ENCODE results near the gene MBTPS2.
"Not testable (repeated sequence)": the region's sequence is repeated elsewhere in the genome, so short reads cannot be mapped to it uniquely, and the experiment has no call there.

The MBTPS2 gene

GRCh38 chrX:21811832-21812231 is 27.6 kb upstream of the MBTPS2 start:
- no peak for TF ChIP-seq ZFX (IDR thresholded peaks at IDR 0.05; ENCODE audit: borderline replicate concordance)
- TF ChIP-seq, protein P1, sequence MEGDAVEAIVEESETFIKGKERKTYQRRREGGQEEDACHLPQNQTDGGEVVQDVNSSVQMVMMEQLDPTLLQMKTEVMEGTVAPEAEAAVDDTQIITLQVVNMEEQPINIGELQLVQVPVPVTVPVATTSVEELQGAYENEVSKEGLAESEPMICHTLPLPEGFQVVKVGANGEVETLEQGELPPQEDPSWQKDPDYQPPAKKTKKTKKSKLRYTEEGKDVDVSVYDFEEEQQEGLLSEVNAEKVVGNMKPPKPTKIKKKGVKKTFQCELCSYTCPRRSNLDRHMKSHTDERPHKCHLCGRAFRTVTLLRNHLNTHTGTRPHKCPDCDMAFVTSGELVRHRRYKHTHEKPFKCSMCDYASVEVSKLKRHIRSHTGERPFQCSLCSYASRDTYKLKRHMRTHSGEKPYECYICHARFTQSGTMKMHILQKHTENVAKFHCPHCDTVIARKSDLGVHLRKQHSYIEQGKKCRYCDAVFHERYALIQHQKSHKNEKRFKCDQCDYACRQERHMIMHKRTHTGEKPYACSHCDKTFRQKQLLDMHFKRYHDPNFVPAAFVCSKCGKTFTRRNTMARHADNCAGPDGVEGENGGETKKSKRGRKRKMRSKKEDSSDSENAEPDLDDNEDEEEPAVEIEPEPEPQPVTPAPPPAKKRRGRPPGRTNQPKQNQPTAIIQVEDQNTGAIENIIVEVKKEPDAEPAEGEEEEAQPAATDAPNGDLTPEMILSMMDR (IDR thresholded peaks at IDR 0.05): no peak
- H3K27ac ChIP-seq: no peak overlapping the region

- no peak overlapping the region for H3K27ac ChIP-seq
- no peak for TF ChIP-seq ZFX (IDR thresholded peaks at IDR 0.05; ENCODE audit: borderline replicate concordance)
- TF ChIP-seq, protein P1 (IDR thresholded peaks at IDR 0.05): no peak
Observed at GRCh38 chrX:21812628-21813027, 26.8 kb upstream of the MBTPS2 start.

DNA sequence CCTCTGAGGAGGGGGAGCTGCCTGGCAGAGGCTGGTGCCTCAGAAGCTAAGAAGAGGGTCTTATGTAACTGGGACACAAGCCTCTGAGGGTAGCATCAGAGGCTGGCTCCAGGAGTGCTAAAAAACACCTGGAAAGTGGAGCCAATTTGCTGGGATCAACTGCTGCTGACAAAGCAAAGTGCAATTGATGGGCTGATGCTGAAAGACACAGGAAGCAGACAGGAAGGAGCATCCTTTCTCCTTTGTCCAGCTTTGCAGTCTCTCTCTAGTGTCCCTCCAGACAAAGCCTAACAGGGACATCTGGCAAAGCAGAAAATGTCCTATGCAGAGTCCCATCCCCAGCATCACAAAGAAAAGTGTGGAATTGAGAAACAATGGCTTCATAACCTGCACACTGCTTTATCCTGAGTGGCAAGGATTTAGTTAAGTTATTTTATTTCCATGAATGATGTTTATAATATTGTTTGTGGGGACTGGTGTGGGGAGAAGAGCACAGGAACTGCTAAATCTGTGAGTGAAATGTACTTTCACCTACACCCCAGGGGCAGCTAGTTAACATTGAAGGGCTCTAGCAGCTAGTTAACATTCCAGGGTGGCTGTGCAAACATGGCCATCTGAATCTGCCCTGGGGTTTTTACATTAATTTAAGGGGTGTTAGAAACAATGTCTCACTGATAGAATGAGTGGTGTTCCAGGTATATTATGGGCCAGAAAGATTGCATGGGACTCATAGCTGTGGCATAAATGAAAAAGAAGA is 25.6 kb upstream of the MBTPS2 start:
- no peak overlapping the region for H3K27ac ChIP-seq
- no peak for TF ChIP-seq ZFX (IDR thresholded peaks at IDR 0.05; ENCODE audit: borderline replicate concordance)
- TF ChIP-seq, protein P1 (IDR thresholded peaks at IDR 0.05): no peak

- TF ChIP-seq ZFX (IDR thresholded peaks at IDR 0.05; ENCODE audit: borderline replicate concordance): no peak
- TF ChIP-seq, protein P1 (IDR thresholded peaks at IDR 0.05): no peak
- H3K27ac ChIP-seq: no peak overlapping the region
Observed at GRCh38 chrX:21816136-21816535, 23.3 kb upstream of the MBTPS2 start.

DNA sequence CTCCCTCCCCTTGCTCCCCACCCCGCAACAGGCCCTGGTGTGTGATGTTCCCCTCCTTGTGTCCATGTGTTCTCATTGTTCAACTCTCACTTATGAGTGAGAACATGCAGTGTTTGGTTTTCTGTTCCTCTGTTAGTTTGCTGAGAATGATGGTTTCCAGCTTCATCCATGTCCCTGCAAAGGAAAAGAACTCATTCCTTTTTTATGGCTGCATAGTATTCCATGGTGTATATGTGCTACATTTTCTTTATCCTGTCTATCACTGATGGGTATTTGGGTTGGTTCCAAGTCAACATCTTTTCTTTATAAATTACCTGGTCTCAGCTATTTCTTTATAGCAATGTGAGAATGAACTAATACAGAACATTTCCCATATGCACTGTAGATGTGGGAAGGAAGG is 19.2 kb upstream of the MBTPS2 start:
- not testable (repeated sequence) for H3K27ac ChIP-seq

DNA sequence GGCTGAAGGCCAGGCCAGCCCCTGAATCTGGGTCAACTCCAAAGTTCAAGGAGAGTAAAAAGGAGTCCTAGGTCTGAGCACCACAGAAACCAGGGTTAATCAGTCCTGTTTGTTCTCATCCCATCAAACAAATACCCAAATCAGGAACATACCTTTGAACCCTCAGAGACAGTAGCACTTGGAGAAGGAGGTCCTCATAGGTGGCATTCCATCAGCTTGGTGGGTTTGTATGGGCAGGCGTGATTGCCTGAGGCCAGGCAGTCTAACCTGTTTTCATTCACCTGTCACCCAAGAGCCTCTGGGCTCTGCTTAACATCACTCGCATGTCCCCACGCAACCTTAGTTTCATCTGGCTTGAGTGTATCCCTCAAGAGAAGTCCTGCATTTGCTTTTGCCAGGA is 17.5 kb upstream of the MBTPS2 start:
- TF ChIP-seq, protein P1 (IDR thresholded peaks at IDR 0.05): no peak
- no peak for TF ChIP-seq ZFX (IDR thresholded peaks at IDR 0.05; ENCODE audit: borderline replicate concordance)
- H3K27ac ChIP-seq: no peak overlapping the region

- H3K27ac ChIP-seq: no peak overlapping the region
- TF ChIP-seq, protein P1 (IDR thresholded peaks at IDR 0.05): no peak
- no peak for TF ChIP-seq ZFX (IDR thresholded peaks at IDR 0.05; ENCODE audit: borderline replicate concordance)
Observed at GRCh38 chrX:21831496-21831895, 7.9 kb upstream of the MBTPS2 start.

- H3K27ac ChIP-seq: no peak overlapping the region
- no peak for TF ChIP-seq ZFX (IDR thresholded peaks at IDR 0.05; ENCODE audit: borderline replicate concordance)
- TF ChIP-seq, protein P1 (IDR thresholded peaks at IDR 0.05): no peak
Observed at GRCh38 chrX:21837056-21837455, 2.4 kb upstream of the MBTPS2 start.

Measured in 22Rv1 (cell line).